Cardiac muscle cell (in vitro differentiated cells and primary cell): ENCODE data around the gene HMGCL. TPM values are rescaled to one million over a fixed set of nuclear protein-coding genes. Genes with fewer than 3 reads are reported as not detected.
"Not testable (repeated sequence)": the region's sequence is repeated elsewhere in the genome, so short reads cannot be mapped to it uniquely, and the experiment has no call there.

Experiments
- DNase-seq, 2 donors: peaks; one replicate each; pipeline versions ENCODE4 v3.0.0 to v3.0.0-alpha.2; 2010 to 2017; ENCODE audit warnings: low read depth in 1 of 2, low spot score in 1 of 2
- H3K27ac ChIP-seq: fragments of 200-600 bp; sonication (generic); 2 replicates; pipeline ENCODE4 v1.5.1; 2016
- H3K27me3 ChIP-seq: fragments of 200-600 bp; sonication (generic); 2 replicates; pipeline ENCODE4 v1.6.0; 2016; ENCODE audit warnings: control low read depth
- H3K36me3 ChIP-seq: fragments of 200-600 bp; sonication (generic); 2 replicates; pipeline ENCODE4 v1.5.1; 2016; ENCODE audit warnings: control low read depth
- H3K4me1 ChIP-seq: fragments of 200-600 bp; sonication (generic); 2 replicates; pipeline ENCODE4 v1.8.1; 2017; ENCODE audit warnings: low read depth, mild to moderate bottlenecking, mixed run types
- H3K4me3 ChIP-seq: fragments of 200-600 bp; sonication (generic); 2 replicates; pipeline ENCODE4 v1.5.1; 2016; ENCODE audit warnings: mild to moderate bottlenecking
- H3K9me3 ChIP-seq: fragments of 200-600 bp; sonication (generic); 2 replicates; pipeline ENCODE4 v1.5.1; 2017; ENCODE audit warnings: low read depth, mild to moderate bottlenecking, control low read depth
- polyA plus RNA-seq: library from polyadenylated mRNA; unstranded; fragments of >200 nt; fragmentation: Nextera tagmentation; extraction: Ambion mirVana; gene quantifications from 2 replicates; pipeline ENCODE4 v1.2.1, GENCODE V29; 2016
- total RNA-seq: library from RNA; depleted of rRNA; stranded (reverse); fragments of >200 nt; gene quantifications from 2 replicates; pipeline ENCODE4 v1.2.3, GENCODE V29; 2016
- TF ChIP-seq, protein P1 (sequence below): IDR thresholded peaks from 2 replicates; pipeline ENCODE4 v1.5.1; 2012; ENCODE audit warnings: low read depth, mild to moderate bottlenecking, low read length

HMGCL gene
- total and polyA plus RNA-seq, 2 experiments from 2014 or later: 45.3 to 68.8 TPM

DNA sequence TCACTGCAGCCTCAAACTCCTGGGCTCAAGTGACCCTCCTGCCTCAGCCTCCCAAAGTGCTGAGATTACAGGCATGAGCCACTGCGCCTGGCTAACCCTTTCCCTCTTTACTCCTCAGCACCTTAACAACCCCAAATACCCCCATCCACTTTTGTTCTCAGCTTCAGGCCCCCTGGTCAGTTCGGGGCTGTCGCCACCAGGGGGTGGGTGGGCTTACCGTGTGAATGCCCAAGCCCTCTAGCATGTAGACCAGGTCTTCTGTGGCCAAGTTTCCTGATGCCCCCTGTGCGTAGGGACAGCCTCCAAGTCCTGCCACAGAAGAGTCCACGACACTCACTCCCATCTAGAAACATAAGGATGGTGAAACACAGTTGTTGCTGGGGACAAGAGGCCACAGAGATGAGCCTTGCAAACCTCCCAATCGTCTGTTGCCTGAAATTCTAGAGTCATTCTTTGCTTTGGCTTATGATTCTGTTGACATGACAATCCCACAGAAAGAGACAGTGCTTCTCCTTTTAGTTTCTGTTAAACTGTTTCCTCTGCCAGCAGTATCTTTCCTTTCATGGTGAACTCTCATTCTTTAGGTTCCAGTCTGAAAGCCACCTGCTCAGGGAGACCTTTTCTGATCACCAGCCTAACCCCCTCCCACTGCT lies 20.9 kb downstream of the HMGCL start:
- H3K27ac ChIP-seq: no peak overlapping the region
- H3K4me3 ChIP-seq: no peak overlapping the region
- H3K9me3 ChIP-seq: no peaks in the 10 kb centered on the region
- no peak for DNase-seq
- H3K27me3 ChIP-seq: no peaks in the 10 kb centered on the region
- H3K36me3 ChIP-seq: peaks cover 3% of the 10 kb centered on the region
- TF ChIP-seq, protein P1, sequence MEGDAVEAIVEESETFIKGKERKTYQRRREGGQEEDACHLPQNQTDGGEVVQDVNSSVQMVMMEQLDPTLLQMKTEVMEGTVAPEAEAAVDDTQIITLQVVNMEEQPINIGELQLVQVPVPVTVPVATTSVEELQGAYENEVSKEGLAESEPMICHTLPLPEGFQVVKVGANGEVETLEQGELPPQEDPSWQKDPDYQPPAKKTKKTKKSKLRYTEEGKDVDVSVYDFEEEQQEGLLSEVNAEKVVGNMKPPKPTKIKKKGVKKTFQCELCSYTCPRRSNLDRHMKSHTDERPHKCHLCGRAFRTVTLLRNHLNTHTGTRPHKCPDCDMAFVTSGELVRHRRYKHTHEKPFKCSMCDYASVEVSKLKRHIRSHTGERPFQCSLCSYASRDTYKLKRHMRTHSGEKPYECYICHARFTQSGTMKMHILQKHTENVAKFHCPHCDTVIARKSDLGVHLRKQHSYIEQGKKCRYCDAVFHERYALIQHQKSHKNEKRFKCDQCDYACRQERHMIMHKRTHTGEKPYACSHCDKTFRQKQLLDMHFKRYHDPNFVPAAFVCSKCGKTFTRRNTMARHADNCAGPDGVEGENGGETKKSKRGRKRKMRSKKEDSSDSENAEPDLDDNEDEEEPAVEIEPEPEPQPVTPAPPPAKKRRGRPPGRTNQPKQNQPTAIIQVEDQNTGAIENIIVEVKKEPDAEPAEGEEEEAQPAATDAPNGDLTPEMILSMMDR: peak; percentile 14
- H3K4me1 ChIP-seq: peaks cover 4% of the 10 kb centered on the region

DNA sequence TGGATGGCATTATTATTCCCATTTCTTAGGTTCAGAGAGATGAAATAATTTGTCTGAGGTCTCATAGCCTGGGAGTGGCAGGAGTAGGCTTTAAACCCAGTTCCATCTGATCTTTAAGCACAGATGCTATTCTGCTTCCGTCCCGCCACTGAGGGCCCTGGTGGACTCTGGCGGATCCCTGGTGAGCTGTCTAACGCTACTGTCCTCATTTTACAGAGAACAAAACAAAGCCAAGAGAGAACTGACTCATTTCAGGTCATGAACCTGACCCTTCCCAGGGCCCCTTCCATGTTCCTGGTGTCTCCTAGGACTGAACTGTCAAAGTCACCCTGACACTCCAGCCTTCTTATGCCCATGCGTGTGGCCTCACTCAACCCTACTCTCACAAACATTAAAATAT lies 21.6 kb downstream of the HMGCL start:
- Histone ChIP-seq H3K27me3 (no peaks in the 10 kb centered on the region), H3K4me1 (peaks cover 4% of the 10 kb centered on the region), H3K27ac (no peak overlapping the region), H3K4me3 (no peak overlapping the region), H3K9me3 (no peaks in the 10 kb centered on the region), H3K36me3 (peaks cover 3% of the 10 kb centered on the region)
- DNase-seq: no peak
- TF ChIP-seq, protein P1: no peak

DNA sequence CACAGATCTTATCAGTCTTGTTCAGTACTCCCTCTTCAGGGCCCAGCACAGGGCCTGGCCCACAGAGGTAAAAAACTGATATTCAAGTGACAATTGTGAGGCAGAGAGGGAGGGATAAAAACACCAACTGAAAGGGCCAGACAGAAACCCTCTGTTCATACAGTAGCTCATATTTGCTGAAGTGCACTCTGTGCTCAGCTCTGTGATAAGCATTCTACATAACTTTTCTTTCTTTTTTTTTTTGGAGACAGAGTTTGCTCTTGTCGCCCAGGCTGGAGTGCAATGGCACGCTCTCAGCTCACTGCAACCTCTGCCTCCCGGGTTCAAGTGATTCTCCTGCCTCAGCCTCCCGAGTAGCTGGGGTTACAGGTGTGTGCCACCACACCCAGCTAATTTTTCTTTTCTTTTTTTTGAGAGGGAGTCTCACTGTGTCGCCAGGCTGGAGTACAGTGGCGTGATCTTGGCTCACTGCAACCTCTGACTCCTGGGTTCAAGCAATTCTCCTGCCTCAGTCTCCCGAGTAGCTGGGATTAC lies 22.4 kb downstream of the HMGCL start:
- not testable (repeated sequence) for DNase-seq, H3K9me3 ChIP-seq, H3K27ac ChIP-seq

DNA sequence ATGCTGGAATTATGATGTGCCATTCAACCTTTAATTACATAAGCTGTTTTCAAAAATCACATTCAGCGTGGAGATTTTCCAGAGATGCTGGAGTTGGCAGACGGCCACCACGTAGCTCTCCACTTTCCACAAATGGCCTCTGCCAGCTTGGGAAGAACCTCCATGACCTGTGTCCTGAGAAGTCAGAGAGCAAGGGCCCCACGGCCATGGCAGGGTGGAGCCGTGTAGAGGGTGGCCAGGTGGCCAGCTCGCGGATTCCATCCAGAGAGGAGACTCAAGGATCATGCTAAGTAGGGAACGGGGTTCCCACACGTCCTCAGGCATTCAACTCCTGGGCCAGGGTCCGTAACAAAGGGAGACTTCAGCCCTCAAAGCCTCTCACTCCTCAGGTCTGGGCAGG lies 23.4 kb downstream of the HMGCL start:
- no peak overlapping the region for H3K27ac ChIP-seq
- H3K9me3 ChIP-seq: no peaks in the 10 kb centered on the region
- H3K36me3 ChIP-seq: no peaks in the 10 kb centered on the region
- no peaks in the 10 kb centered on the region for H3K27me3 ChIP-seq
- no peak overlapping the region for H3K4me3 ChIP-seq
- peaks cover 4% of the 10 kb centered on the region for H3K4me1 ChIP-seq
- no peak for DNase-seq
- TF ChIP-seq, protein P1: no peak

More for the DNA sequence above, 22.4 kb downstream of the HMGCL start:
- H3K27me3 ChIP-seq, H3K36me3 ChIP-seq, H3K4me3 ChIP-seq, H3K4me1 ChIP-seq: not testable (repeated sequence)

DNA sequence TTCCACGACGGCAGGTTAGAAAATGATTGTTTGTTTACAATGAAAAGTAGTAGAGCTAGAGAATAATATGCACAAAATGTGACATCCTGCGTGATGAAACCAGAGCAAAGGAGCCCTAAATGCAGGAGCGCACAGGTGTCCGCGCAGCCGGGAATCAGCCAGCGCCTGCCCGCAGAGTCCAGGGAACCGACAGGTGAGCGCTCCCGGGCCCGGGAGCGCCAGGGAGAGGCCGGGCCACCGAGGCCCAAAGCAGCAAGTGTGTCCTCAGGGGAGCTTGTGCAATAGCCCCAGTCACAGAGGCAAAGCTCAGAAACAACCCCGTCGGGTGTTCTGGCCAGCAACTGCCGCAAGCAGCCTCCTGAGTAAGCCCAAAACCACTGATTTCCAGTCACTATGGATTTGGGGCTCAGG lies 23.9 kb downstream of the HMGCL start:
- peak overlapping the region; percentile 78 for H3K27ac ChIP-seq

More for the DNA sequence above, 23.9 kb downstream of the HMGCL start:
- DNase-seq: no peak
- Histone ChIP-seq H3K36me3 (no peaks in the 10 kb centered on the region), H3K4me1 (peaks cover 4% of the 10 kb centered on the region), H3K27me3 (no peaks in the 10 kb centered on the region), H3K9me3 (no peaks in the 10 kb centered on the region), H3K4me3 (peak overlapping the region; percentile 58)
- TF ChIP-seq, protein P1: no peak
